HG03095 (cell line): ENCODE results near the gene RPLP1.
A peak's percentile ranks its signal among the peaks of the same experiment; 100 is the strongest.

Experiments
- ATAC-seq: cut with Tn5 transposase; IDR thresholded peaks from one replicate; pipeline ENCODE4 v1.9.1; 2021; ENCODE audit warnings: moderate library complexity; ENCODE audit not compliant: unreplicated experiment

The RPLP1 gene

GRCh38 chr15:69452692-69453521 is at the start of gene RPLP1:
RPLP1 (plus strand) TSS chr15:69452818; CDS start chr15:69452949, 131 bp downstream.
- ATAC-seq, result peak; percentile 74

DNA sequence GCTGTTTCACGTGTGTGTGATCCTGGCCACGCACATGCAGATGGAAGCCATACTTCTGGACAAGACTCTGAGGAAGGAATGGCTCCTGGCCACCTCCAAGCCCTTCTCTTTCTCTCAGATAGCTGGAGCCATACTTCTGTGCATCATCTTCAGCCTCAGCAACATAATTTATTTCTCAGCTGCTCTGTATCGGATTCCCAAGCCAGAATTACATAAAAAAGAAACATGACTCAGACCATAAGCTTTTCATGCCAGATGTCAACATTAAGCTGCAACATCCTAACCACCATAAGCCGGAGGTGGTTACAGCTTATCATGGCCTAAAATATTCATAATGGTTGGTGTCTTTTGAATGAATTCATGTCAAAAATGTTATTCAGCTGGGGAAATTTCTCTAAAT is 49.0 kb upstream of the RPLP1 start:
- ATAC-seq, result no peak

DNA sequence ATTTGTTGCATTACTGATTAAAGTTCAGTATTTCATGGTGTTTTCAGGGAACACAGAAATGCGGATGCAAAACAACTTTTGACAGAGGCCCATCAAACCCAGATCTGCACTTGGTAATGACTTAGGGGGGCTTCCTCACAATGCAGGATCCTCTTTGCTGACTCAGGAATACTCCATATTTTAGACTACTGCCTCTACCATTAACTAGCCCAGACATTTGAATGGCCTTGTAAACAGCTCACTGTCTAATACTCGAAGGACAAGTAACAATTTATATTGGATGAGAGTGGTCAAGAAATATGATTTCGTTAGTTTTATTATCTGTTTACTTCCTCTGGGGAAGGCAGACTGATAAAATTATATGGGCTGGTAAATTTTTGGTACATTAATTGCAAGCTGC is 47.5 kb upstream of the RPLP1 start:
- no peak for ATAC-seq

GRCh38 chr15:69407719-69408400 is 44.8 kb upstream of the RPLP1 start:
- no peak for ATAC-seq

GRCh38 chr15:69408841-69409240 is 43.8 kb upstream of the RPLP1 start:
- no peak for ATAC-seq

GRCh38 chr15:69410248-69410874 is 42.3 kb upstream of the RPLP1 start:
- ATAC-seq, result no peak

DNA sequence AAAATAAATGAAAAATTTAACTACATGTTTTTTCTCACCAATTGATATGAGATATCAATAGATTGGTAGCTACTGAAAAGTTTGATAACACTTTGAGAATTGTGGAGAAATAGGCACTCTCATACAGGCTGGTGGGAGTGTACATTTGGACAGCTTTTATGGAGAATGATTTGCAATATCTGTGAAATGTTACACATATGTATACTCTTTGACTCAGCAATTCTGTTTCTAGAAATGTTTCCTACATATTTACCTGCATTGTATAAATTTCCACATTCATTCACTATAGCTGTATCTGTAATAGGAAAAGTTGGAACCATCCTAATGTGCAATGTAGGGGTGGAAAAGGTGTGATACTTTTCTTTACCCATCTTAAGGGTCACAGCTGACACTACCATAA is 40.3 kb upstream of the RPLP1 start:
- no peak for ATAC-seq

DNA sequence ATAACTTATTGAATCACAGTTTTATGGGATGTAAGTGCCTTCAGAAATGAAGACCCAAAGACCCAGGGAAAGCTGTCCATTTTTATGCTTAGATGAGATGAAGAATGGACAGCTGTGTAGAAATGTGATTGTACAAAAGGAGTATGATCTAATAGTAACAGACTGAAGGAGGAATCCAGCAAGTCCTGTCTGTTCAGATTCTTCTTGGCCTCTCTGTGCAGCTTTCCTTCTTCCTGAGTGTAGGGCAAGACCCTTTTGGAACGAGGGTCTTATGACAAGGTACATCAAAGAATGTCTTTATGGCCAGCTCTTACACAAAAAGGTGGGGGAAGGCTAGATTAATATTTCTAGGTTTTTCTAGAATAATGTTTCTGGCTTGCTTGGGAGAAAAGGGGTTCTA is 39.9 kb upstream of the RPLP1 start:
- ATAC-seq, result no peak

GRCh38 chr15:69413822-69414700 is 38.6 kb upstream of the RPLP1 start, which contains the start of gene KIF23:
KIF23 (plus strand) TSS chr15:69414349; CDS start chr15:69414466, 117 bp downstream.
- ATAC-seq, result peak; percentile 88

- peak; percentile 29 for ATAC-seq
Observed at GRCh38 chr15:69414701-69415167, 37.9 kb upstream of the RPLP1 start.

DNA sequence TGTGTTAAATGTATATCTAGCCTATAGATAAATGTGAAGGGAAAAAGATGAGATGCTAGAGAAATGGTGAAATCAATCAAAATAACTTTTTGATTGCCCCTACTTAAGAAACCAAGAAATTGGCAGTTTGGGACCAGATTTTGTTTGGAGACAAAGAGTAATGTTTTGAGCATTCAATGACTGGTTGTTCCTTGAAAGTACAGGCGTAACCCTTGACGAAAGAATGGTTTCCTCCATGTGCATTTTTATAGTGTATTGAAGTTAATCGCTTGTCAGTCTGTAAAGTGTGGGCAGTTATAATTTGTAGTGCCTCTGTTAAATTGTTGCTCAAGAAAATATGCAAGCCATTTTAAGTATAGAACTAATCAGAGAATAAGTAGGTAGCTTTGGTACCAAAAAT is 37.2 kb upstream of the RPLP1 start:
- ATAC-seq, result no peak

DNA sequence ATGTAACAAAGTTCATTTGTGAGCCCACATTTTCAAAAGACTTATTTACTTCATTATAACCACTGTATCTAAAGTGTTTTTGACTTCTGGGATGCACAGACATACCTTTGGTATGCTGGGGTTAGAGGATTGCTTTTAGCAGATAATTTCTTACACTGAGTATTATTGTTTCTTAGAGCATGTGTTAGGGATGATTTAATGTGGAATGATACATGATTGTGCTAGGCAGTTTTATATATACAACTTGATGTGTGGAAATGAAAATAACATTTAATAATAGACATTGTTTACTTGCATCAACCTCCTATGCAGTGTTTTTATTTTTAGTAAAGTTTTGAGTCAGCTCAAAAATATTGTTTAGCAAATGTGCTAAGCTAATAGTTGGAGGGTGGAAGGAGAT is 35.0 kb upstream of the RPLP1 start:
- no peak for ATAC-seq

- no peak for ATAC-seq
Observed at GRCh38 chr15:69421498-69421897, 31.1 kb upstream of the RPLP1 start.

DNA sequence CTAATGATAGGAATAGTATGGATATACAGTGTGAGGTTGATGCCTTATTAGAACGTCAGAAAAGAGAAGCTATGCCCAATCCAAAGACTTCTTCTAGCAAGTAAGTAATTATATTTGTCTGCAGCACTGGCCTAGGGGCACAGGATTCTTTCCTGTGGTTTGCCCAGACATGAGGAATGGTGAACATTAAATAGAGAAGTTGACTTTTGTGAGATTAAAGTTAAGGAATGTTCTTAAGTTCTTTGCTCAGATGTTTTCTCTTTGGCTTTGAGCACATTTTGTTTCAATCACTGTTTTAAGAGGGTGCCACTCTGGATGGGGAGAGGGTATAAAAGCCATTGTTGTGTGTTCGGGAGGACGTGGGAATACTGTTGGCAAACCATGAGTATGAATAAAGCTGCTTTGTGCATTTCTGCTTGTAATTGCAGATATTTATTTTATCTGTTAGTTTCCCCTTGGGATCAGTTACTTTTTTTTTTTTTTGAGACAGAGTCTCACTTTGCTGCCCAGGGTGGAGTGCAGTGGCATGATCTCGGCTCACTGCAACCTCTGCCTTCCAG is 30.2 kb upstream of the RPLP1 start:
- ATAC-seq, result no peak

GRCh38 chr15:69424001-69424400 is 28.6 kb upstream of the RPLP1 start:
- no peak for ATAC-seq

DNA sequence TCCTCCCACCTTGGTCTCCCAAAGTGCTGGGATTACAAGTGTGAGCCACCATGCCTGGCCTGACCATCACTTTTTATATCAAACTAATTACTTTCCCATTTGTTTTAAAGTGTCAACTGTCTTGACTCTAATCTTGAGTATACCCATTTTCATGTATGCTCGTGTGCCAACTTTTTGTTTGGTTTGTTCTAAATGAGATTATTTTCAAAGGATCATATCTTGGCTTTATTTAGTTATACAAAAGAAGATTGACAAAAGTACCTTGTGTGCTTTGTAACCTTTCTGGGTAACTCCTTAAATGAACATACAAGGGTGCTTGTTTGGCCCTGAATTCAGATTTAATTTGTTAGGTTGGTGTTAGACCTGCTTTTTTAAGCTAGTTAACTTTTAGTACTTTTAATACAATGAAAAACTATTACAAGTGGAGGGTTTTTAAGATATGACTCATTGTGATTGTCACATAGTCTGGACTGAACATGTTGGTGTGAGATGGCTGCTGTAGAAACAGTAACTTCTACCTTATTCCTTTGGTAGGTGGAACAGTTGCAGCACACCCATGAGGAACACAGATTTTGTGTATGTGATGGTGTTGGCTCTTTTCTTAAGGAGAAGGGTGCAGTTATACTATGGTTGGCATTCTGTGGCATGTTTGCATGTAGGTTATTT is 27.7 kb upstream of the RPLP1 start:
- no peak for ATAC-seq

DNA sequence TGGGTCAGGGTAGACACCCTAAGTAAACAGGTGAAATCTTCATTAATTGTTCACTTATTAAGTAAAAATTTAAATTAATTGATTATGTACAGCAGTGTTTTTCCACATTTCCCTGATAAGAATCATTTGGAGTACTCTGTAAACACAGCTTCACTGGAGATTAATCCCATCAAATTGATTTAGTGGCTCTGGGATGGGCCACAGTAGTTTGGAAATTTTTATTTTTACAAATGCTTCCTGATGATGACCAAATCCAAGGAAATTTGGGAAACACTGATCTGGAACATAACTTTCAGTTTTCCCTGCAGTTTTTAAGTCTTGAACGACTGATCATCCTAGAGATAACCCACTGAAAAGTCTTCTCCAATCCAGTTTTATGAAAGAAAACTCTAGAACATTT is 18.8 kb upstream of the RPLP1 start:
- no peak for ATAC-seq

GRCh38 chr15:69434238-69434637 is 18.4 kb upstream of the RPLP1 start:
- ATAC-seq, result no peak

GRCh38 chr15:69434679-69435078 is 17.9 kb upstream of the RPLP1 start:
- ATAC-seq, result no peak

DNA sequence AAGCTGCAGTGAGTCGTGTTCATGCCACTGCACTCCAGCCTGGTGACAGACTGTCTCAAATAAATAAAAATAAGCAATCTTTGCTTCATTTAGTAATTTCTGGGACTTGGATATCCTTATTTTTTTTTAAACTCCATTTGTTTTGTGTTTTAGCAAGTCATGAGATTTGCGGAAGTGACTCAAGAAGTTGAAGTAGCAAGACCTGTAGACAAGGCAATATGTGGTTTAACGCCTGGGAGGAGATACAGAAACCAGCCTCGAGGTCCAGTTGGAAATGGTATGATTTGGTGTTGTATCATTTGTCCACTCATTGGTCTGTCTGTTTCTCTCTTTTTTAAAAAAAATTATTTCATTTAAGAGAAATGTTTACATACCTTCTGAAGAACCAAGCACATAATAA is 16.6 kb upstream of the RPLP1 start:
- ATAC-seq, result no peak
